Activated CD4-positive, alpha-beta T cell treated with anti-CD3 and anti-CD28 coated beads for 1 hour (primary cell): ENCODE measurements around the gene OXNAD1.
"Not testable (repeated sequence)": the region's sequence is repeated elsewhere in the genome, so short reads cannot be mapped to it uniquely, and the experiment has no call there.

Experiments
- DNase-seq: peaks from one replicate; pipeline ENCODE4 v3.0.0-alpha.2; 2020

The OXNAD1 gene

DNA sequence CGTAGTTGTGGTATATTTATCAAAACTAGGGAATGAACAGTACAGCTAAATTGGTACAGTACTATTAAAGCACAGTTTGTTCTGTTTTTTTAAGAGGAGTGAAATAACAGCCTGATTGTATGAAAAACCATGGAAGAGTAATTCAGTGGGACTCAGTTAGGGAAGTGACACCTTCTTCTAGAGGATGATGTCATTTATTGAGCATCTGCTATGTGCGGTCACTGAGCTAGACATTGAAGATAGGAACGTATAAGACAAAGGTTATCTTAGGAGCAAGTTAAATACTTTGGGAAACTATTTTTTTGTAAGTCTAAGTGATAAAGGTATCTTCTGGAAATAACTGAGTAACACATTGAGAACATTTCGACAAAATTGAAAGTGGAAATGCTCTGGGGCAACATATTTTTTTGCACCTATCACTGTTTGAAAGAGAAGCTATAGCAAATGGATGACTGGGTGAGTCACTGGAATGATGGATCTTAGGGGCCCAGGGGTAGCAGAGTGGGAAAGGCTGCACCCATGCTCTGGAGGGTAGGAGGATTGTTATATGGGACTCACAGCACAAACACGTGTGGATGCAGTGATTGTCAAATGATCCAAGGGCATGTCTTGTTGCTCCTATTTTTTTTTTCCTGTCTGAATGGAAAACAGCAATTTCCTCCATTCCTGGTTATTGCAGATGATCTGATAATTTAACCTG is 43.0 kb downstream of the OXNAD1 start:
- no peak for DNase-seq

GRCh38 chr3:16308727-16309126 is 43.7 kb downstream of the OXNAD1 start:
- no peak for DNase-seq

DNA sequence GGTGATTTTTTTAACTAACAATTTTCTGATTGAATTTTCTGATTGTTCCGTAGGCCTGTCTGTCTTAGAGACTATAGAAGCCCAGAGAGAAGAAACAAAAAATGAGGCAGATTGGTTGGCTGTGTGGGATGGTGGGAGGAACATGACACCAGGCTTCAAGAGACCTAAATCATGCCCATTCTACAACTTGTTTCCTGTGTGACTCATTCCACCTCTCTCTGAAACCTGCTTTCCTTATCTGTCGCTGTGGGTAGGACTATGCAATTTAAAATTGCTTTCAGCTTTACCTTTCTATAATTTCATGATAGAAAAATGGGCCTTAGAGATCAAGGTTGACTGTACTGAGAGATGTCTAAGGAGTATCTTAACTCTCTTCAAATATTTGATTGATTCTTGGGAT is 44.5 kb downstream of the OXNAD1 start:
- no peak for DNase-seq

GRCh38 chr3:16310486-16310885 is 45.5 kb downstream of the OXNAD1 start:
- DNase-seq, result not testable (repeated sequence)

DNA sequence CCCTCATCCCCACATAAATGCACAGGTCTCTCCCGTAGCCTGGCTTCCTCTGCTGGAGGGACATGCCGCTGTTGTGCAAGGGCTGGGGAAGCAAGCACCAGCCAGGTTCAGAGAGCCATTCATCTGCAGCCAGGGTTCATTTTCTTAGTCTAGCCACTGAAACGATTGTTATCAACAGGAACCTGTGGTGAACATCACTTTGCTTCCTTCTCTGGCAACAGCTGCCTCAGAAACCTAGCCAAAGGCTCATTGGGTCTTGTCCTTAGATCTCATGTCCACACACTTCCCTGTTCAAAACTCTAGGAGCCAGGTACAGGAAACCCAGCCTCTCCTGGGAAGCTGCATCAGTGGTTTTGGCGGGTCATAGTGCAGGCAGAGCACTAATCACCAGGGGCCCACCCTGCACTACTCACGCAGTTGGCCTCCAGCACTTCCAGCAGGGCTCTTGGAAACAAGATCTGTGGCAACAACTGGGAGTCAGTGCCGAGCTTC is 47.0 kb downstream of the OXNAD1 start:
- DNase-seq, result no peak

DNA sequence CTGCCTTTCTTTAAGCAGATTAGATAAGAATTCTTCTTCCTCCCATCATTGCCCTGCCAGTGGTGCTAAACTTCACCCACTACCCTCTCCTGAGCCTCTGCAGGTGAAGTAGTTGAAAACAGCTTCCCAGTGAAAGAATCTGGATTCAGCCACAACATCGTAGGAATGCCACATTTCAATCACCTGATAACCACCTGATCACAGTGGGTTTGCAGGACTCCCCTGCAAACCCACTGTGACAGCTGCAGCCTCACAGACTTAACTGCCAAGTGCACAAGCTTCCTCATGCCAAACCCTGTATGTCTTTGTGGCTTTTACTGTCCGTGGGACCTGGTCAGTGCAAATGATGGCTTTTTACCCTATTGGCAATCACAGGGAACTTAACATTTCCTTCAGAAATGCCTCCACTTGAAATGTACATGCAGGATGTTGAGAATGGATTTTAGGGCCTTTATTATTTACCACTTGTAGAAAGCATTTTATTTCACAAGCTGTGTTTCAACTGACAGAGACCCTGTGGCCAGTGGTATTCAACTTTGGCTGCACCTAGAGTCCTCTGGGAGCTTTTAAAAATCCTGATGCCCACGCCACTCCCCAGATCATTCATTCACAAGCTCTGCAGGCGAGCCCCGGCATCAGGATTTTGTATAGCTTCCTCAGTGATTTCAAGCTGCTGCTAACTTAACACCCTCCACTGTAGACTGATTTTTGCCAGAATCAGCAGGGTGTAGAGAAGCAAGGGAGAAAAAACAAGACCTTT is 49.1 kb downstream of the OXNAD1 start:
- DNase-seq, result no peak

- DNase-seq, result no peak
These were observed 50.6 kb downstream of the OXNAD1 start for GRCh38 chr3:16315623-16316022.

- DNase-seq, result no peak
These were observed 51.4 kb downstream of the OXNAD1 start for GRCh38 chr3:16316396-16316795.

DNA sequence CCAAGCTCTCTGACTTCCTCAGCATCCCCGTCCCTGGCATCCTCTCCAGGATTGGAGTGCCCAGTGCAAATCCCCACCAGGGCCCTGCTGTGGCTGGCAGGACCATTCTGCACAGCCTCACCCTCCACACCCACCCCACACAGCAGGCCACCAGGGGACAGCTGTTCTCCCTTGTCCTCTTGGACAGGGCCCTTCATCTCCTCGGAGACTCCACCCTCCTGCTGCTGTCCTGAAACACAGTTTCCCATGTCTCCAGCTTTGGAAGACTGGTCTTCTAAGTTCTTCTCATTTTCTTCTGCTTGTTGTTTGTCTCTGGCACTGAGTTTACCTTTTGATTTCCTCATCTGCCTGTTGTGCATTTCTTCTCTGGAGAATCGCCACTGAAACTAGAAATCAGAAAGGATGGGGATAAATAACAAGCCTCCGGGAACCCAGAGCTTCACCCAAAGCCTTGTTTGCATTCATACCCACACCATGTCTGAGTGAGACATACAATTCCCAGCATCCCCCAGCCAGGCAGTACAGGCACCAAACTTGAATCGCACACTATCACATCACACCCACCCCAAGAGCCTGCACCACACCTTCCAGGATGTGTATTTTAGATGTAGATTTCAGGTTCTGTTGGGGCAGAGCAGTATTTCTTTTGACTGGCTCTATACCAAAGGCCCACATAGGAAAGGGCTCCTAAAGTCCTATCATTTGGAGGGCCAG is 52.0 kb downstream of the OXNAD1 start:
- no peak for DNase-seq

DNA sequence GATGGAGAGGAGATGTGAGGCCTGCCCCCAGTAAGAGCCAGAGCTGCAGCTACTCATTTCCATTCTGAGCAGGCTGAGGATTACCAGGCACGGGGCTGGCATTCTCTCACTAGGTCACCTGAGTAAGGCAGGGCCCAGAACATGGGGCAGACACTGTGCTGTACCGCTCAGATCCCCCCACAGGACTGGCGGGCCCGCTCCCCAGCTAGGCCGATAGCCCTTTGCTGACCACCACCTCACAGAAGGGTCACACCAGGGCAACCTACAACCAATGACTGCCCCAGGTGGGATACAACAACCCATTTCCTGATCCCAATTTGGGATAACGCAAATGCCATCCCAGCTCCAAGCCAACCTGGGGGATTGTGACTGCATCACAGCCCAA is 52.5 kb downstream of the OXNAD1 start:
- no peak for DNase-seq

GRCh38 chr3:16318176-16318575 is 53.2 kb downstream of the OXNAD1 start:
- DNase-seq, result no peak

- DNase-seq, result peak; percentile 71
These were observed 54.3 kb downstream of the OXNAD1 start for GRCh38 chr3:16319307-16319706.

DNA sequence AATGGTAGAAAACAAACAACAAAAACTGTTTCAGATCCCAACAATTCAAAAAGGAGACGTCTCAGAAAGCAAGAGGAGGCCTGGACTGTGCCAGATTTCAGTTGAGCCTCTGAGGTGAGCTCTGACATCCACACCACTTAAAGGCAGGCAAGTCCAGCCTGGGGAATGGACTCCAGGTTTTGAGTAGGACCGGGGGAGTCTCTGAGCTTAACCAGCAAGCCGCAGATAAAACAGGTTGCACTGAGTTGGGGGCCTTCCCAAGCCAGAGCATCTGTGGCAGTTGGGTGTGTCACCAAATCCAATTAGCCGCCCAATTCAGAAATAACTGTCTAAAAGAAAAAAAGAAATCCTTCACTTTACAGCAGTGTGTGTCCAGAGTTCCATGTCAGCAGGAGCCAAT is 54.7 kb downstream of the OXNAD1 start:
- DNase-seq, result no peak

DNA sequence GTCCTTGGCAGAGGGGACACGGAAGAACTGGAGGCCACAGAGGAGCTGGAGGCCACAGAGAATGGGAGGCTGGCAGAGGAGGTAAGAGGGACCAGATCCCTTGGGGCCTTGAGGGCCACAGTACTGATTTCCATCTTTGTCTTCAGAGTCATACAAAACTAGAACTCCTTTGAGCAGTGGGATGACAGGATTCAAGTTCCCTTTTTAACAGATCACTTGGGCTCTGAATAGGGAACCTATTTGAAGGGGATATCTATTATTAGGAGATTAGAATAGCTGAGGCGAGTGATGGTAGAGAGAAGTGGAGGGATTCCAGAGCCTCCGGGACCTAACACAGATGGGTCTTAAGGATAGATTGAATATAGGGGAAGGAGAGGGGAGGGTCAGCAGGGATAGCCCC is 55.7 kb downstream of the OXNAD1 start:
- no peak for DNase-seq

GRCh38 chr3:16322189-16322588 is 57.2 kb downstream of the OXNAD1 start:
- DNase-seq, result no peak

- DNase-seq, result no peak
These were observed 58.7 kb downstream of the OXNAD1 start for GRCh38 chr3:16323737-16324136.

GRCh38 chr3:16325850-16326249 is 60.8 kb downstream of the OXNAD1 start:
- DNase-seq, result no peak

DNA sequence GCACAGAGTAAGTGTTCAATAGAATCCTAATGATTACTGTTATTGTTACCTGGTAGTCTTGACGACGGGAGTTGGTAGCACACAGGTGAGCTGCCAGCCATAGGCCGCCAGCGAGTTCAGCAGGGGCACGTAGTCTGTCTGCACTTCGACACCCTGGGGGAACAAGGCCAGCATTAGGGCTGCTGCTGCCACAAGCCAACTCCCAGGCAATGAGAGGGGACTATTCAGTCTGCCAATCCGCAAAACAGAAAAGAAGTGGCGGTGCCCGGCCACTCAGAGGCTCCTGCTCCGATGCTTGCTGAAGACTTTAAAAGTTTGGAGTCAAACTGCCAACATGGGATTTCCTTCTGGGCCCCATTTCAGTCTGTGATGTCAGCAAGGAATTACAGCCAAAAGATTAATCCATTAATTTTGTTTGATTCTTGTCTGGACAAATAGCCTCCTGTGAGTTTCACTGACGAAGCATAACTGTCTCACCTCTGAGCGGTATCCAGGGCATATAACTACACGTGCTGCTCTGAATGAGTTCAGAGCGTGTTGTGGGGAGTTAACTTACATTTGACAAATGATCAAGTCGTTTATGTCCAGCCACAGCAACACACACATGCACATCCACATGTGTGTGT is 61.8 kb downstream of the OXNAD1 start:
- no peak for DNase-seq

DNA sequence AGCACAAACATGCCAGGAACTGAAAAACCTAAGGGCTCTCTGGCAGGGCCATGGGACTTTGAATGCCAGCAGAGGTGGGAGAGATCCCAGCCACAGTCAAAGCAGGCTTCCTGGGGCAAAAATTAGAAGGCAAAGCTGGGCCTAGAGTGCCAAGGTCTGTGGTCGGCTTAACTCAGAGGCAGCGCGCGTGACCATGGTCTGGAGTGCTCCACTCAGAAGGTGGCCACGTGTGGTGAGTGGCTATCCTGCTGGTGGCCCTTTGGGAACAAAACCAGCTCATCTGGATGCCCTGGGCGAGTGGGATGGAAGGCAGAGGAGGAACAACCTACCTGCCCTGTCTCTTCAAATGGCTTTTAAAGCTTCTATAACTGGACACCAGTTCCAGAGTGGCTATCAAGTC is 63.1 kb downstream of the OXNAD1 start:
- no peak for DNase-seq

GRCh38 chr3:16329036-16329825 is 64.2 kb downstream of the OXNAD1 start:
- DNase-seq, result no peak

GRCh38 chr3:16329826-16330129 is 64.8 kb downstream of the OXNAD1 start:
- DNase-seq, result no peak

DNA sequence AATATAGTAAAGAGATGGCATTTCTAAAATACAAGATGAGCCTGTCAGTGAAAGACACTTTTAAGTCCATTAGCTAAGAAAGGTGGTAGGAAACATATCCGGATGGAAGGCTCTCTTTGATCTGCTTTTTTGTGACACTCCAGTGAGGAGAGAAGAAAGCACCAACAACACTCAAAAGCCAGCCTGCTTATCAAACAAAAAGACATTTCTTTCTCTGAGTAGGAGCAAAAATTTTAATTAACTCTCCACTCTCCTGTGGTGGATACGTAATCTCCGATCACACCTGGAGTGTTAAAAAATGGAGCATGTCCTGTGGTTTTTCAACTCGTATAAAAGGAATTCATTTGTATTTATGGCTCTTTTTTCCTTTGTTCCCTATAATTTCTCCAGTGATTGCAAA is 65.3 kb downstream of the OXNAD1 start:
- no peak for DNase-seq
